ENCODE measurements around the gene TTLL9. TPM values are rescaled to one million over a fixed set of nuclear protein-coding genes. Genes with fewer than 3 reads are reported as not detected.
A peak's percentile ranks its signal among the peaks of the same experiment; 100 is the strongest.

The TTLL9 gene
- total RNA-seq, 2 donors from 2014 or later: not detected

GRCh38 chr20:31901615-31902014 lies 31.2 kb downstream of the TTLL9 start:
- Mint-ChIP-seq H3K4me1 (no peaks in the 10 kb centered on the region), H3K4me3 (no peak overlapping the region), H3K27ac (no peak overlapping the region), H3K27me3 (peaks cover 30% of the 10 kb centered on the region), H3K36me3 (ENCODE audit: low read depth) (peaks cover 2% of the 10 kb centered on the region)
- DNase-seq (no peak), ATAC-seq (no peak)
- no peaks in the 10 kb centered on the region for H3K9me3 ChIP-seq (ENCODE audit: control insufficient read depth, low read length, poor library complexity, severe bottlenecking)

- Mint-ChIP-seq H3K4me3 (no peak overlapping the region), H3K4me1 (peaks cover 2% of the 10 kb centered on the region), H3K27me3 (peaks cover 24% of the 10 kb centered on the region), H3K27ac (no peak overlapping the region), H3K36me3 (ENCODE audit: low read depth) (peaks cover 5% of the 10 kb centered on the region)
- no peaks in the 10 kb centered on the region for H3K9me3 ChIP-seq (ENCODE audit: control insufficient read depth, low read length, poor library complexity, severe bottlenecking)
- DNase-seq: no peak
- ATAC-seq: no peak
Measured at GRCh38 chr20:31903627-31904386, 33.4 kb downstream of the TTLL9 start.

GRCh38 chr20:31906001-31906400 lies 35.6 kb downstream of the TTLL9 start:
- H3K9me3 ChIP-seq (ENCODE audit: control insufficient read depth, low read length, poor library complexity, severe bottlenecking): no peaks in the 10 kb centered on the region
- H3K4me3 Mint-ChIP-seq: no peak overlapping the region
- ATAC-seq (no peak), DNase-seq (no peak)
- H3K36me3 Mint-ChIP-seq (ENCODE audit: low read depth): peaks cover 3% of the 10 kb centered on the region
- no peak overlapping the region for H3K27ac Mint-ChIP-seq
- H3K27me3 Mint-ChIP-seq: peaks cover 21% of the 10 kb centered on the region
- peaks cover 2% of the 10 kb centered on the region for H3K4me1 Mint-ChIP-seq

GRCh38 chr20:31907046-31907445 lies 36.6 kb downstream of the TTLL9 start:
- peaks cover 21% of the 10 kb centered on the region for H3K27me3 Mint-ChIP-seq
- H3K36me3 Mint-ChIP-seq (ENCODE audit: low read depth): peaks cover 3% of the 10 kb centered on the region
- ATAC-seq: no peak
- peaks cover 2% of the 10 kb centered on the region for H3K4me1 Mint-ChIP-seq
- H3K4me3 Mint-ChIP-seq: no peak overlapping the region
- no peaks in the 10 kb centered on the region for H3K9me3 ChIP-seq (ENCODE audit: control insufficient read depth, low read length, poor library complexity, severe bottlenecking)
- no peak for DNase-seq
- no peak overlapping the region for H3K27ac Mint-ChIP-seq

GRCh38 chr20:31908016-31908415 lies 37.6 kb downstream of the TTLL9 start:
- Mint-ChIP-seq H3K27ac (no peak overlapping the region), H3K4me1 (peaks cover 2% of the 10 kb centered on the region), H3K36me3 (ENCODE audit: low read depth) (peaks cover 3% of the 10 kb centered on the region), H3K27me3 (peaks cover 21% of the 10 kb centered on the region), H3K4me3 (no peak overlapping the region)
- no peaks in the 10 kb centered on the region for H3K9me3 ChIP-seq (ENCODE audit: control insufficient read depth, low read length, poor library complexity, severe bottlenecking)
- DNase-seq (no peak), ATAC-seq (no peak)

- DNase-seq: no peak
- H3K27me3 Mint-ChIP-seq: peaks cover 21% of the 10 kb centered on the region
- peaks cover 2% of the 10 kb centered on the region for H3K4me1 Mint-ChIP-seq
- H3K9me3 ChIP-seq (ENCODE audit: control insufficient read depth, low read length, poor library complexity, severe bottlenecking): no peaks in the 10 kb centered on the region
- H3K4me3 Mint-ChIP-seq: no peak overlapping the region
- no peak overlapping the region for H3K27ac Mint-ChIP-seq
- no peak for ATAC-seq
- H3K36me3 Mint-ChIP-seq (ENCODE audit: low read depth): peaks cover 3% of the 10 kb centered on the region
Measured at GRCh38 chr20:31908424-31908823, 38.0 kb downstream of the TTLL9 start.

- peaks cover 2% of the 10 kb centered on the region for H3K4me1 Mint-ChIP-seq
- no peak overlapping the region for H3K27ac Mint-ChIP-seq
- H3K9me3 ChIP-seq (ENCODE audit: control insufficient read depth, low read length, poor library complexity, severe bottlenecking): no peaks in the 10 kb centered on the region
- peaks cover 29% of the 10 kb centered on the region for H3K27me3 Mint-ChIP-seq
- peaks cover 3% of the 10 kb centered on the region for H3K36me3 Mint-ChIP-seq (ENCODE audit: low read depth)
- ATAC-seq (no peak), DNase-seq (no peak)
- no peak overlapping the region for H3K4me3 Mint-ChIP-seq
Measured at GRCh38 chr20:31909253-31910070, 39.0 kb downstream of the TTLL9 start.

- Mint-ChIP-seq H3K4me3 (no peak overlapping the region), H3K4me1 (peaks cover 2% of the 10 kb centered on the region), H3K27ac (no peak overlapping the region), H3K36me3 (ENCODE audit: low read depth) (peaks cover 3% of the 10 kb centered on the region), H3K27me3 (peaks cover 29% of the 10 kb centered on the region)
- ATAC-seq (no peak), DNase-seq (no peak)
- H3K9me3 ChIP-seq (ENCODE audit: control insufficient read depth, low read length, poor library complexity, severe bottlenecking): no peaks in the 10 kb centered on the region
Measured at GRCh38 chr20:31910071-31910803, 39.8 kb downstream of the TTLL9 start.

GRCh38 chr20:31913431-31914157 lies 43.2 kb downstream of the TTLL9 start:
- peaks cover 5% of the 10 kb centered on the region for H3K36me3 Mint-ChIP-seq (ENCODE audit: low read depth)

GRCh38 chr20:31914170-31914569 lies 43.7 kb downstream of the TTLL9 start:
- ATAC-seq: no peak
- peaks cover 27% of the 10 kb centered on the region for H3K27me3 Mint-ChIP-seq
- DNase-seq: no peak
- H3K27ac Mint-ChIP-seq: no peak overlapping the region
- H3K4me3 Mint-ChIP-seq: no peak overlapping the region
- peaks cover 2% of the 10 kb centered on the region for H3K36me3 Mint-ChIP-seq (ENCODE audit: low read depth)
- no peaks in the 10 kb centered on the region for H3K4me1 Mint-ChIP-seq
- no peaks in the 10 kb centered on the region for H3K9me3 ChIP-seq (ENCODE audit: control insufficient read depth, low read length, poor library complexity, severe bottlenecking)

More at GRCh38 chr20:31913431-31914157, 43.2 kb downstream of the TTLL9 start:
- H3K9me3 ChIP-seq (ENCODE audit: control insufficient read depth, low read length, poor library complexity, severe bottlenecking): no peaks in the 10 kb centered on the region
- Mint-ChIP-seq H3K4me3 (no peak overlapping the region), H3K27ac (peak overlapping the region; percentile 8), H3K4me1 (no peaks in the 10 kb centered on the region), H3K27me3 (peaks cover 26% of the 10 kb centered on the region)
- no peak for DNase-seq
- ATAC-seq: no peak

GRCh38 chr20:31915491-31916280 lies 45.3 kb downstream of the TTLL9 start:
- Mint-ChIP-seq H3K27ac (no peak overlapping the region), H3K4me1 (no peaks in the 10 kb centered on the region), H3K36me3 (ENCODE audit: low read depth) (peaks cover 4% of the 10 kb centered on the region), H3K4me3 (no peak overlapping the region), H3K27me3 (peaks cover 39% of the 10 kb centered on the region)
- ATAC-seq (no peak), DNase-seq (no peak)
- no peaks in the 10 kb centered on the region for H3K9me3 ChIP-seq (ENCODE audit: control insufficient read depth, low read length, poor library complexity, severe bottlenecking)

GRCh38 chr20:31916708-31917107 lies 46.3 kb downstream of the TTLL9 start:
- Mint-ChIP-seq H3K27me3 (peaks cover 43% of the 10 kb centered on the region), H3K4me1 (no peaks in the 10 kb centered on the region), H3K4me3 (no peak overlapping the region), H3K36me3 (ENCODE audit: low read depth) (peaks cover 4% of the 10 kb centered on the region), H3K27ac (peak overlapping the region; percentile 16)
- H3K9me3 ChIP-seq (ENCODE audit: control insufficient read depth, low read length, poor library complexity, severe bottlenecking): no peaks in the 10 kb centered on the region
- DNase-seq: no peak
- no peak for ATAC-seq

All from T-helper 17 cell (primary cell).